ENCODE results near the gene UNC13B. TPM values are rescaled to one million over a fixed set of nuclear protein-coding genes. Genes with fewer than 3 reads are reported as not detected.
A peak's percentile ranks its signal among the peaks of the same experiment; 100 is the strongest.

Gene UNC13B
- total and polyA plus RNA-seq, 3 experiments from 2014 or later: 0.54 to 3.5 (median 3.2) TPM

GRCh38 chr9:35277628-35278359, 116.0 kb downstream of the UNC13B start:
- Mint-ChIP-seq H3K4me1 (peaks cover 14 to 19% (median 15%) of the 10 kb centered on the region in 3 donors), H3K36me3 (no peaks in the 10 kb centered on the region), H3K27ac (no peak overlapping the region), H3K4me3 (peak overlapping the region in 1 of 7 donors; percentile 32), H3K9me3 (no peaks in the 10 kb centered on the region), H3K27me3 (peaks cover 6 to 14% of the 10 kb centered on the region in 2 donors)
- H3K9me3 ChIP-seq (ENCODE audit: low read length): no peaks in the 10 kb centered on the region
- no peak for DNase-seq
- H3K27me3 ChIP-seq (ENCODE audit: insufficient read depth, low read length, poor library complexity, severe bottlenecking): no peaks in the 10 kb centered on the region
- H3K27ac ChIP-seq (ENCODE audit: low read depth, low read length): no peak overlapping the region
- no peak overlapping the region for H3K4me3 ChIP-seq (ENCODE audit: low read length)
- no peaks in the 10 kb centered on the region for H3K36me3 ChIP-seq (ENCODE audit: insufficient read depth, low read length)
- POLR2A ChIA-PET: no interaction called here
- CTCF ChIA-PET: no interaction called here
- no peaks in the 10 kb centered on the region for H3K4me1 ChIP-seq (ENCODE audit: insufficient read depth, low read length)

GRCh38 chr9:35279946-35280345, 118.1 kb downstream of the UNC13B start:
- Histone ChIP-seq H3K36me3 (ENCODE audit: insufficient read depth, low read length) (no peaks in the 10 kb centered on the region), H3K27ac (ENCODE audit: low read depth, low read length) (no peak overlapping the region), H3K4me1 (ENCODE audit: insufficient read depth, low read length) (no peaks in the 10 kb centered on the region), H3K4me3 (ENCODE audit: low read length) (no peak overlapping the region), H3K9me3 (ENCODE audit: low read length) (no peaks in the 10 kb centered on the region), H3K27me3 (ENCODE audit: insufficient read depth, low read length, poor library complexity, severe bottlenecking) (no peaks in the 10 kb centered on the region)
- ChIA-PET CTCF (no interaction called here), POLR2A (no interaction called here)
- no peak for DNase-seq
- no peak overlapping the region for H3K27ac Mint-ChIP-seq
- no peak overlapping the region for H3K4me3 Mint-ChIP-seq
- H3K9me3 Mint-ChIP-seq: no peaks in the 10 kb centered on the region
- H3K4me1 Mint-ChIP-seq: peaks cover 14 to 19% (median 15%) of the 10 kb centered on the region in 3 donors
- no peaks in the 10 kb centered on the region for H3K36me3 Mint-ChIP-seq
- peaks cover 11 to 17% of the 10 kb centered on the region in 2 donors for H3K27me3 Mint-ChIP-seq

DNA sequence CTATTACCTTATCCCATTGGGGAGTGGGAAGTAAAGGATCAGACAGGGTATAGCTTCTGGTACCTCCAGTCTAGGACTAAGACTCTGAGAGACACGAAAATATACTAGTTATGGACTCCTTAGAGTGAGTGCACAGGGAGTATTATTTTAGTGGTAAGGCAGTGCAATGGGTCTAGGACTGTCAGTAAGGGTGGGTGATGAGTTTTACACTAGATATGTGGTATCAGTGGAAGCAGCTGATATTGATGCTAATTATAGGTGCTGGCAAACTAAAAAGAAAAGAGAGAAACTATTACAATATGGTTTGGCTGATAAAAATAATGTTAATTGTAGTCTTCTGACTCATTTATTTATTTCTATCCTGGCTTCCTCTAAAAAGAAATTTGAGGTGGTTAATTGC, 118.6 kb downstream of the UNC13B start:
- Mint-ChIP-seq H3K27ac (no peak overlapping the region), H3K4me3 (no peak overlapping the region), H3K27me3 (peaks cover 11 to 18% of the 10 kb centered on the region in 2 donors), H3K4me1 (peaks cover 14 to 19% (median 15%) of the 10 kb centered on the region in 3 donors), H3K9me3 (no peaks in the 10 kb centered on the region), H3K36me3 (no peaks in the 10 kb centered on the region)
- no peaks in the 10 kb centered on the region for H3K9me3 ChIP-seq (ENCODE audit: low read length)
- POLR2A ChIA-PET: no interaction called here
- H3K27ac ChIP-seq (ENCODE audit: low read depth, low read length): no peak overlapping the region
- H3K4me1 ChIP-seq (ENCODE audit: insufficient read depth, low read length): no peaks in the 10 kb centered on the region
- DNase-seq: no peak
- CTCF ChIA-PET: no interaction called here
- no peaks in the 10 kb centered on the region for H3K27me3 ChIP-seq (ENCODE audit: insufficient read depth, low read length, poor library complexity, severe bottlenecking)
- no peaks in the 10 kb centered on the region for H3K36me3 ChIP-seq (ENCODE audit: insufficient read depth, low read length)
- H3K4me3 ChIP-seq (ENCODE audit: low read length): no peak overlapping the region

DNA sequence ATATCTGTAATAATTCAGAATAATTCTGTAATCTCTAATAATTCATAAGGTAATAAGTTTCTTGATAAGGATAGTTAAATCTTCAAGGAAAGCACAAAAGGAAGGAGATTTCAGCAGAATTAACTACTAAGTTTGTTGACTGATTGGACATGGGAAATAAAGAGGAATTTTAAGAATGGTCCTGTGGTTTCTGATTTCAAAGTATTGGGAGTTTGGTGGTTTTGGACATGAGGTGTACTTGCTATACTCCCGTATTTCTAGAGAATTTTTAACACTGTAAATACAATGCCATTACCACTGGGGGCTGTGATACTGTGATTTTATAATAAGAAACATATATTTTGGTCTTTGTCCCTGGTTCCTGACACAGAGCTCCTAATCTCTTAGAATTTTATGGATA, 123.9 kb downstream of the UNC13B start:
- no peaks in the 10 kb centered on the region for H3K9me3 Mint-ChIP-seq
- no peak overlapping the region for H3K27ac Mint-ChIP-seq
- H3K4me1 ChIP-seq (ENCODE audit: insufficient read depth, low read length): no peaks in the 10 kb centered on the region
- CTCF ChIA-PET: no interaction called here
- no peak for DNase-seq
- H3K4me3 ChIP-seq (ENCODE audit: low read length): no peak overlapping the region
- POLR2A ChIA-PET: no interaction called here
- no peaks in the 10 kb centered on the region for H3K27me3 ChIP-seq (ENCODE audit: insufficient read depth, low read length, poor library complexity, severe bottlenecking)
- H3K4me1 Mint-ChIP-seq: no peaks in the 10 kb centered on the region
- H3K27me3 Mint-ChIP-seq: peaks cover 19 to 36% of the 10 kb centered on the region in 2 donors
- H3K9me3 ChIP-seq (ENCODE audit: low read length): no peaks in the 10 kb centered on the region
- H3K36me3 ChIP-seq (ENCODE audit: insufficient read depth, low read length): no peaks in the 10 kb centered on the region
- H3K27ac ChIP-seq (ENCODE audit: low read depth, low read length): no peak overlapping the region
- no peaks in the 10 kb centered on the region for H3K36me3 Mint-ChIP-seq
- no peak overlapping the region for H3K4me3 Mint-ChIP-seq

- Histone ChIP-seq H3K36me3 (ENCODE audit: insufficient read depth, low read length) (no peaks in the 10 kb centered on the region), H3K9me3 (ENCODE audit: low read length) (no peaks in the 10 kb centered on the region), H3K27ac (ENCODE audit: low read depth, low read length) (no peak overlapping the region), H3K27me3 (ENCODE audit: insufficient read depth, low read length, poor library complexity, severe bottlenecking) (no peaks in the 10 kb centered on the region), H3K4me1 (ENCODE audit: insufficient read depth, low read length) (no peaks in the 10 kb centered on the region), H3K4me3 (ENCODE audit: low read length) (no peak overlapping the region)
- Mint-ChIP-seq H3K27me3 (peaks cover 17 to 41% of the 10 kb centered on the region in 2 donors), H3K36me3 (no peaks in the 10 kb centered on the region), H3K9me3 (no peaks in the 10 kb centered on the region), H3K27ac (no peak overlapping the region), H3K4me3 (no peak overlapping the region), H3K4me1 (no peaks in the 10 kb centered on the region)
- POLR2A ChIA-PET: no interaction called here
- CTCF ChIA-PET: no interaction called here
- DNase-seq: no peak
Observed at GRCh38 chr9:35286381-35286780, 124.6 kb downstream of the UNC13B start.

- DNase-seq: no peak
- no peak overlapping the region for H3K4me3 ChIP-seq (ENCODE audit: low read length)
- Mint-ChIP-seq H3K27me3 (peaks cover 12 to 41% of the 10 kb centered on the region in 2 donors), H3K4me3 (no peak overlapping the region), H3K4me1 (no peaks in the 10 kb centered on the region), H3K27ac (no peak overlapping the region), H3K9me3 (no peaks in the 10 kb centered on the region), H3K36me3 (no peaks in the 10 kb centered on the region)
- ChIA-PET POLR2A (no interaction called here), CTCF (no interaction called here)
- no peaks in the 10 kb centered on the region for H3K36me3 ChIP-seq (ENCODE audit: insufficient read depth, low read length)
- no peaks in the 10 kb centered on the region for H3K4me1 ChIP-seq (ENCODE audit: insufficient read depth, low read length)
- no peak overlapping the region for H3K27ac ChIP-seq (ENCODE audit: low read depth, low read length)
- H3K27me3 ChIP-seq (ENCODE audit: insufficient read depth, low read length, poor library complexity, severe bottlenecking): no peaks in the 10 kb centered on the region
- H3K9me3 ChIP-seq (ENCODE audit: low read length): no peaks in the 10 kb centered on the region
Observed at GRCh38 chr9:35287987-35288632, 126.3 kb downstream of the UNC13B start.

- H3K27ac Mint-ChIP-seq: no peak overlapping the region
Observed at GRCh38 chr9:35288778-35289177, 127.0 kb downstream of the UNC13B start.

DNA sequence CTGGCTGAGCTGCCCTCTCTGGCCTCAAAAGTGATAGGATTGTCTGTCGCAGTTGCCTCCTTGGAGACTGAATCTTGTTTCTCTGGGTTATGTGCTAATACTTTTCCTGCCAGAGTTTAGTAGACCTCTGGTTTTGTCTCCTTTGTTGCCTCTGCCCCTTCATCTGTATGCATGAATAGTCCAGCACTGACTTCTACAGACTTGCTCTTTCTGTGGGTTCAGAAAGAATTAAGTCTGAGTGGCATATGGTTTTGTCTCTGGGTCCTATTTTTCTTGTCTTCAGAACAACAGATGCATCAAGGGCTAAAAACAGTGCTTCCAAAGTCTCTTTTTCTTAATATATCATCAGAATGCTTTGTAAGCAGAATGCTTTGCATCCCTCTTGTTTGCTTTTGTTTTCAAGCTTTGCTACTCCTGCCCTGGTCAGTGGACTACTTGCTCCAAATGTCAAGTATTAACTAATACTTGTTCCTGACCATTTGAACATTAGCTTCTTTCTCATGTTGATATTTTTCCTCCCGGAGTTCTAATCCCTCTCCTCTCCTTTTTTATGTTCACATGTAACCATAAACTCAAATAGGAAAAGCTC, 131.7 kb downstream of the UNC13B start:
- Mint-ChIP-seq H3K4me1 (no peaks in the 10 kb centered on the region), H3K36me3 (no peaks in the 10 kb centered on the region), H3K9me3 (no peaks in the 10 kb centered on the region), H3K4me3 (no peak overlapping the region), H3K27me3 (peaks cover 2 to 27% of the 10 kb centered on the region in 2 donors), H3K27ac (no peak overlapping the region)
- CTCF ChIA-PET: no interaction called here
- no peaks in the 10 kb centered on the region for H3K36me3 ChIP-seq (ENCODE audit: insufficient read depth, low read length)
- no peak overlapping the region for H3K4me3 ChIP-seq (ENCODE audit: low read length)
- H3K27me3 ChIP-seq (ENCODE audit: insufficient read depth, low read length, poor library complexity, severe bottlenecking): no peaks in the 10 kb centered on the region
- no peak overlapping the region for H3K27ac ChIP-seq (ENCODE audit: low read depth, low read length)
- no peaks in the 10 kb centered on the region for H3K4me1 ChIP-seq (ENCODE audit: insufficient read depth, low read length)
- H3K9me3 ChIP-seq (ENCODE audit: low read length): no peaks in the 10 kb centered on the region
- POLR2A ChIA-PET: no interaction called here
- DNase-seq: no peak

More at GRCh38 chr9:35288778-35289177, 127.0 kb downstream of the UNC13B start:
- ChIA-PET POLR2A (no interaction called here), CTCF (interaction anchor here (1.7 kb wide), 1 partner anchor 27 kb away, joined by 3 read pairs; no protein-coding TSS in a partner anchor)
- Histone ChIP-seq H3K36me3 (ENCODE audit: insufficient read depth, low read length) (no peaks in the 10 kb centered on the region), H3K27me3 (ENCODE audit: insufficient read depth, low read length, poor library complexity, severe bottlenecking) (no peaks in the 10 kb centered on the region), H3K9me3 (ENCODE audit: low read length) (no peaks in the 10 kb centered on the region), H3K4me3 (ENCODE audit: low read length) (no peak overlapping the region), H3K27ac (ENCODE audit: low read depth, low read length) (no peak overlapping the region), H3K4me1 (ENCODE audit: insufficient read depth, low read length) (no peaks in the 10 kb centered on the region)
- no peak overlapping the region for H3K4me3 Mint-ChIP-seq
- peaks cover 9 to 40% of the 10 kb centered on the region in 2 donors for H3K27me3 Mint-ChIP-seq
- H3K9me3 Mint-ChIP-seq: no peaks in the 10 kb centered on the region
- no peaks in the 10 kb centered on the region for H3K36me3 Mint-ChIP-seq
- no peaks in the 10 kb centered on the region for H3K4me1 Mint-ChIP-seq
- DNase-seq: no peak

All from CD8-positive, alpha-beta memory T cell (primary cell).